GM21360 (cell line): ENCODE data around the gene CDK16.
A peak's percentile ranks its signal among the peaks of the same experiment; 100 is the strongest.

Experiments
- ATAC-seq: cut with Tn5 transposase; IDR thresholded peaks from one replicate; pipeline ENCODE4 v1.9.1; 2021; ENCODE audit warnings: mild to moderate bottlenecking, moderate library complexity; ENCODE audit not compliant: unreplicated experiment

Gene CDK16

GRCh38 chrX:47218280-47218919, at the start of gene CDK16:
CDK16 (plus strand) TSS chrX:47218681; CDS start chrX:47223558, 4,877 bp downstream.
- peak; percentile 42 for ATAC-seq

- no peak for ATAC-seq
These were observed 49.2 kb upstream of the CDK16 start for GRCh38 chrX:47169273-47169672.

GRCh38 chrX:47169726-47170515, 48.6 kb upstream of the CDK16 start:
- ATAC-seq: no peak

- ATAC-seq: no peak
These were observed 47.4 kb upstream of the CDK16 start for GRCh38 chrX:47170861-47171692.

GRCh38 chrX:47171996-47172395, 46.5 kb upstream of the CDK16 start:
- ATAC-seq: no peak

- ATAC-seq: no peak
These were observed 45.9 kb upstream of the CDK16 start for GRCh38 chrX:47172549-47172948.

- ATAC-seq: no peak
These were observed 45.3 kb upstream of the CDK16 start for GRCh38 chrX:47172971-47173792.

- no peak for ATAC-seq
These were observed 44.1 kb upstream of the CDK16 start for GRCh38 chrX:47174376-47174775.

- ATAC-seq: no peak
These were observed 43.5 kb upstream of the CDK16 start for GRCh38 chrX:47174846-47175587.

GRCh38 chrX:47175588-47175980, 42.9 kb upstream of the CDK16 start:
- ATAC-seq: no peak

GRCh38 chrX:47176101-47176740, 42.3 kb upstream of the CDK16 start:
- ATAC-seq: no peak

GRCh38 chrX:47177079-47177478, 41.4 kb upstream of the CDK16 start:
- ATAC-seq: no peak

GRCh38 chrX:47178337-47178736, 40.1 kb upstream of the CDK16 start:
- no peak for ATAC-seq

GRCh38 chrX:47179221-47179927, 39.1 kb upstream of the CDK16 start:
- no peak for ATAC-seq

GRCh38 chrX:47179928-47180255, 38.6 kb upstream of the CDK16 start:
- no peak for ATAC-seq

- no peak for ATAC-seq
These were observed 38.1 kb upstream of the CDK16 start for GRCh38 chrX:47180346-47180745.

- no peak for ATAC-seq
These were observed 37.2 kb upstream of the CDK16 start for GRCh38 chrX:47181301-47181700.

- ATAC-seq: no peak
These were observed 36.3 kb upstream of the CDK16 start for GRCh38 chrX:47182106-47182700.

GRCh38 chrX:47184486-47184885, 34.0 kb upstream of the CDK16 start:
- no peak for ATAC-seq
